ENCODE data around the gene TMEM151B.

TMEM151B gene

GRCh38 chr6:44253307-44254101, 16.7 kb upstream of the TMEM151B start:
- DNase-seq: peak; percentile 21

GRCh38 chr6:44254191-44255104, 15.8 kb upstream of the TMEM151B start:
- DNase-seq: peak; percentile 20

GRCh38 chr6:44255105-44255808, 15.0 kb upstream of the TMEM151B start:
- no peak for DNase-seq

- no peak for DNase-seq
Measured at GRCh38 chr6:44255871-44256774, 14.1 kb upstream of the TMEM151B start.

GRCh38 chr6:44256775-44257024, 13.6 kb upstream of the TMEM151B start:
- DNase-seq: no peak

- peak; percentile 79 for DNase-seq
Measured at GRCh38 chr6:44257025-44257752, 13.1 kb upstream of the TMEM151B start, which contains the start of gene SLC35B2. Gene SLC35B2 (minus strand): TSS chr6:44257528. CDS start chr6:44257410, 118 bp downstream.

GRCh38 chr6:44257753-44258324, 12.4 kb upstream of the TMEM151B start:
- DNase-seq: no peak

GRCh38 chr6:44258325-44258863, 11.9 kb upstream of the TMEM151B start:
- DNase-seq: no peak

- DNase-seq: no peak
Measured at GRCh38 chr6:44258921-44259320, 11.3 kb upstream of the TMEM151B start.

- DNase-seq: no peak
Measured at GRCh38 chr6:44260011-44260410, 10.2 kb upstream of the TMEM151B start.

- DNase-seq: no peak
Measured at GRCh38 chr6:44260451-44261297, 9.6 kb upstream of the TMEM151B start.

GRCh38 chr6:44261581-44261980, 8.7 kb upstream of the TMEM151B start:
- no peak for DNase-seq

GRCh38 chr6:44262467-44263353, 7.5 kb upstream of the TMEM151B start:
- DNase-seq: no peak

- DNase-seq: no peak
Measured at GRCh38 chr6:44263354-44264100, 6.7 kb upstream of the TMEM151B start.

- DNase-seq: no peak
Measured at GRCh38 chr6:44264154-44265006, 5.9 kb upstream of the TMEM151B start.

GRCh38 chr6:44265007-44265721, 5.1 kb upstream of the TMEM151B start, which contains the start of gene NFKBIE:
Gene NFKBIE (minus strand): TSS chr6:44265551. CDS start chr6:44265346, 205 bp downstream.
- peak; percentile 93 for DNase-seq
